SK-N-SH (cell line): ENCODE measurements around the gene RHBDF2. TPM values are rescaled to one million over a fixed set of nuclear protein-coding genes. Genes with fewer than 3 reads are reported as not detected.

ENCODE experiments used
- CTCF ChIA-PET: fragments of 300-600, 350-600 bp; formaldehyde crosslinking; extraction: SDS; loops from one replicate; lab custom pipeline; 2021; lab: Yijun Ruan, JAX
- POLR2A ChIA-PET: fragments of 350-600 bp; sonication (Branson Sonifier 250); formaldehyde crosslinking; extraction: SDS; loops from one replicate; lab custom pipeline; 2020; ENCODE audit warnings: antibody characterized with exemption, inconsistent platforms; lab: Yijun Ruan, JAX
- DNase-seq: peaks from one replicate; pipeline ENCODE4 v3.0.0; 2012
- H2AFZ ChIP-seq: fragments of 200-600 bp; sonication (generic); 2 replicates; pipeline ENCODE4 v1.8.1; 2016; ENCODE audit warnings: antibody characterized with exemption, mild to moderate bottlenecking, low read depth
- H3F3A ChIP-seq: fragments of 200-600 bp; sonication (generic); replicated peaks from 2 replicates; pipeline ENCODE3; 2016; ENCODE audit warnings: antibody characterized with exemption, mild to moderate bottlenecking; ENCODE audit not compliant: insufficient read depth
- H3K27ac ChIP-seq, 2 experiments: fragments of 200-500 bp in 1 of 2; fragments of 200-600 bp in 1 of 2; sonication (Bioruptor generic) in 1 of 2; sonication (generic), shearing (Covaris generic) in 1 of 2; 2 replicates each; pipeline versions ENCODE4 v1.5.1 to v1.6.1; 2014 to 2016; ENCODE audit warnings: low read depth in 2 of 2, inconsistent platforms in 1 of 2, low read length in 1 of 2, mild to moderate bottlenecking in 1 of 2, mixed read lengths in 1 of 2
- H3K27me3 ChIP-seq: fragments of 200-600 bp; sonication (generic), shearing (Covaris generic); 2 replicates; pipeline ENCODE4 v1.6.1; 2016; ENCODE audit warnings: mixed run types; ENCODE audit not compliant: insufficient read depth
- H3K36me3 ChIP-seq, 2 experiments: fragments of 200-500 bp in 1 of 2; fragments of 200-600 bp in 1 of 2; sonication (Bioruptor generic) in 1 of 2; sonication (generic) in 1 of 2; replicated peaks in 1 of 2; 2 replicates each; pipeline versions ENCODE3 to v1.5.1; 2014 to 2016; ENCODE audit warnings: low read length in 1 of 2, mild to moderate bottlenecking in 1 of 2; ENCODE audit not compliant: insufficient read depth in 2 of 2, control insufficient read depth in 1 of 2
- H3K4me1 ChIP-seq, 2 experiments: fragments of 200-500 bp in 1 of 2; fragments of 200-600 bp in 1 of 2; sonication (Bioruptor generic) in 1 of 2; sonication (generic), shearing (Covaris generic) in 1 of 2; 2 replicates each; pipeline versions ENCODE4 v1.5.1 to v1.6.1; 2014 to 2016; ENCODE audit warnings: low read depth in 1 of 2, low read length in 1 of 2, mixed run types in 1 of 2; ENCODE audit not compliant: insufficient read depth in 2 of 2, control insufficient read depth in 1 of 2
- H3K4me2 ChIP-seq: fragments of 200-600 bp; sonication (generic), shearing (Covaris generic); 2 replicates; pipeline ENCODE4 v1.6.1; 2017; ENCODE audit warnings: mixed run types
- H3K4me3 ChIP-seq, 2 experiments: fragments of 200-500 bp in 1 of 2; fragments of 200-600 bp in 1 of 2; sonication (Bioruptor generic) in 1 of 2; sonication (generic), shearing (Covaris generic) in 1 of 2; 2 replicates each; pipeline versions ENCODE4 v1.5.1 to v1.8.1; 2014 to 2016; ENCODE audit warnings: low read depth in 2 of 2, inconsistent platforms in 1 of 2, low read length in 1 of 2, mild to moderate bottlenecking in 1 of 2, mixed read lengths in 1 of 2, moderate library complexity in 1 of 2
- H3K79me2 ChIP-seq: fragments of 200-600 bp; sonication (generic); 2 replicates; pipeline ENCODE4 v1.8.1; 2017; ENCODE audit warnings: mild to moderate bottlenecking; ENCODE audit not compliant: insufficient read depth
- H3K9ac ChIP-seq: fragments of 200-600 bp; sonication (generic); 2 replicates; pipeline ENCODE4 v1.6.1; 2017; ENCODE audit warnings: mixed run types
- H3K9me2 ChIP-seq: fragments of 200-600 bp; sonication (generic); 2 replicates; pipeline ENCODE4 v1.6.1; 2017; ENCODE audit warnings: mixed run types
- H3K9me3 ChIP-seq: fragments of 200-600 bp; sonication (generic); 2 replicates; pipeline ENCODE4 v1.6.1; 2017; ENCODE audit warnings: mixed run types, mild to moderate bottlenecking, moderate library complexity
- H4K20me1 ChIP-seq: fragments of 200-600 bp; sonication (generic); 2 replicates; pipeline ENCODE4 v1.6.1; 2017; ENCODE audit warnings: mild to moderate bottlenecking, mixed run types; ENCODE audit not compliant: insufficient read depth
- CHD2 ChIP-seq: fragments of 150-350 bp; IDR thresholded peaks from 2 replicates; pipeline ENCODE4 v1.6.1; 2018; ENCODE audit warnings: low read length; ENCODE audit not compliant: partially characterized antibody
- CTCF ChIP-seq: fragments of 200-600 bp; sonication (generic); IDR thresholded peaks from 2 replicates; pipeline ENCODE4 v1.6.1; 2017; ENCODE audit warnings: antibody characterized with exemption, mild to moderate bottlenecking, moderate library complexity
- EP300 ChIP-seq, 2 experiments: IDR thresholded peaks; 2 replicates each; pipeline versions ENCODE4 v1.4.0 to v1.6.1; 2012; ENCODE audit warnings: borderline replicate concordance in 1 of 2, low read depth in 1 of 2, low read length in 1 of 2
- JUND ChIP-seq: IDR thresholded peaks from 2 replicates; pipeline ENCODE4 v1.4.0; 2012
- MEF2A ChIP-seq: IDR thresholded peaks from 2 replicates; pipeline ENCODE4 v1.4.0; 2012; ENCODE audit warnings: low read depth, borderline replicate concordance
- NRF1 ChIP-seq: IDR thresholded peaks from 2 replicates; pipeline ENCODE4 v1.6.1; 2012; ENCODE audit warnings: low read depth, mild to moderate bottlenecking, low read length
- PBX3 ChIP-seq: IDR thresholded peaks from 2 replicates; pipeline ENCODE4; 2012
- POLR2AphosphoS5 ChIP-seq: IDR thresholded peaks from 2 replicates; pipeline ENCODE4 v1.6.1; 2012; ENCODE audit warnings: low read depth, low read length
- WGBS: methylation state at CpG from one replicate; pipeline ENCODE4 v1.1.6; 2017; ENCODE audit warnings: low lambda C conversion rate; 5-methylcytosine and 5-hydroxymethylcytosine counted together
- polyA plus RNA-seq, 3 experiments: library from polyadenylated mRNA; depleted of rRNA; stranded (reverse); fragments of >200 nt; gene quantifications; 2 replicates each; pipeline ENCODE4 v1.2.3, GENCODE V29; 2012

The RHBDF2 gene
- polyA plus RNA-seq, 1 of the 3 experiments (the other 2 are of a cell fraction): 16.1 TPM

GRCh38 chr17:76530811-76531485 lies 29.7 kb upstream of the RHBDF2 start:
- Histone ChIP-seq H3K36me3 (no peaks in the 10 kb centered on the region), H3K4me3 (no peak overlapping the region), H3K79me2 (no peaks in the 10 kb centered on the region), H3K9ac (no peak overlapping the region), H3K27ac (peak overlapping the region in 1 of 2 experiments; percentile 89; a peak in 2 of 4 replicates), H3K27me3 (peaks cover 8% of the 10 kb centered on the region; the same call in 1 of the 2 replicates), H3K4me2 (no peak overlapping the region), H3F3A (peaks cover 7% of the 10 kb centered on the region), H4K20me1 (no peaks in the 10 kb centered on the region), H2AFZ (no peak overlapping the region), H3K4me1 (peaks cover 13 to 73% of the 10 kb centered on the region in 2 experiments; a peak in 3 of 4 replicates), H3K9me2 (no peaks in the 10 kb centered on the region), H3K9me3 (no peaks in the 10 kb centered on the region)
- ChIA-PET POLR2A (interaction anchor here (1.2 to 11.2 kb wide), 3 partner anchors 9 to 26 kb away, joined by 6 to 245 read pairs (median 34); partner anchors contain the start of gene PRCD), CTCF (interaction anchor here (0.8 to 12.4 kb wide), 7 partner anchors 8 to 93 kb away, joined by 3 to 309 read pairs (median 13); partner anchors contain the start of genes CYGB and PRCD)
- TF ChIP-seq EP300 (IDR thresholded peaks at IDR 0.05; ENCODE audit: borderline replicate concordance in 1 of 2, low read depth in 1 of 2, low read length in 1 of 2): no peak
- no peak for TF ChIP-seq JUND
- no peak for TF ChIP-seq PBX3
- no peak for TF ChIP-seq CHD2
- TF ChIP-seq NRF1: no peak
- TF ChIP-seq POLR2AphosphoS5: no peak
- TF ChIP-seq CTCF: no peak
- 94% methylated on average over 22 of the region's 32 CpGs for WGBS
- DNase-seq: peak; percentile 39

GRCh38 chr17:76530095-76530723 lies 29.0 kb upstream of the RHBDF2 start:
- Histone ChIP-seq H3K4me3 (no peak overlapping the region), H3K9me2 (no peaks in the 10 kb centered on the region), H3K27me3 (0 out of 2 replicates have a peak, but pooled peaks cover 6% of the 10 kb centered on the region), H3K4me2 (peak overlapping the region; percentile 46; the same call in 1 of the 2 replicates), H4K20me1 (no peaks in the 10 kb centered on the region), H3K9me3 (no peaks in the 10 kb centered on the region), H3K27ac (peak overlapping the region in 1 of 2 experiments; percentile 89; a peak in 3 of 4 replicates), H3K4me1 (peaks cover 13 to 66% of the 10 kb centered on the region in 2 experiments; a peak in 3 of 4 replicates), H3K9ac (no peak overlapping the region), H2AFZ (peak overlapping the region; percentile 57; the same call in 1 of the 2 replicates), H3F3A (peaks cover 10% of the 10 kb centered on the region), H3K79me2 (no peaks in the 10 kb centered on the region), H3K36me3 (no peaks in the 10 kb centered on the region)
- ChIA-PET CTCF (interaction anchor here (0.8 to 12.4 kb wide), 14 partner anchors 9 to 187 kb away, joined by 3 to 309 read pairs (median 6); partner anchors contain the start of genes CYGB, PRCD, SPHK1 and ST6GALNAC2), POLR2A (interaction anchor here (2.9 to 11.2 kb wide), 2 partner anchors 10 to 15 kb away, joined by 34 to 245 read pairs; partner anchors contain the start of gene PRCD)
- TF ChIP-seq MEF2A: no peak
- WGBS: 81% methylated on average over 23 of the region's 23 CpGs
- peak; percentile 64 for DNase-seq
